Measurements from ENCODE around the gene CLNK. TPM values are rescaled to one million over a fixed set of nuclear protein-coding genes. Genes with fewer than 3 reads are reported as not detected.

Gene CLNK
- polyA plus RNA-seq, 3 donors, result not detected

- Mint-ChIP-seq H3K4me3 (no peak overlapping the region), H3K9me3 (peaks cover 0 to 5% (median 2%) of the 10 kb centered on the region in 7 donors), H3K27ac (no peak overlapping the region), H3K27me3 (ENCODE audit: low read depth in 3 of 3) (peaks cover 0 to 1% (median 0%) of the 10 kb centered on the region in 3 donors), H3K36me3 (no peaks in the 10 kb centered on the region), H3K4me1 (peaks cover 3% of the 10 kb centered on the region)
- Histone ChIP-seq H3K27me3 (ENCODE audit: control insufficient read depth in 2 of 2, insufficient read depth in 2 of 2, low read length in 2 of 2) (no peaks in the 10 kb centered on the region), H3K9me3 (replicated peaks in 1 of 2; ENCODE audit: control insufficient read depth in 1 of 2, insufficient read depth in 1 of 2, low read length in 2 of 2) (peaks cover 0 to 3% of the 10 kb centered on the region in 2 donors), H2AFZ (ENCODE audit: insufficient read depth, low read depth, low read length, poor library complexity, severe bottlenecking) (no peak overlapping the region), H3K4me3 (replicated peaks in 1 of 3; ENCODE audit: low read depth in 2 of 3, low read length in 3 of 3) (no peak overlapping the region), H4K20me1 (ENCODE audit: insufficient read depth, low read length) (no peaks in the 10 kb centered on the region), H3K9ac (ENCODE audit: insufficient read depth, low read length, poor library complexity, severe bottlenecking) (no peak overlapping the region), H3K79me2 (ENCODE audit: insufficient read depth, low read length) (no peaks in the 10 kb centered on the region), H3K27ac (ENCODE audit: low read depth in 1 of 2, low read length in 2 of 2) (no peak overlapping the region), H3K36me3 (replicated peaks in 1 of 2; ENCODE audit: control insufficient read depth in 1 of 2, insufficient read depth in 2 of 2, low read length in 2 of 2) (no peaks in the 10 kb centered on the region), H3K4me1 (ENCODE audit: control insufficient read depth in 1 of 2, insufficient read depth in 2 of 2, low read length in 2 of 2) (no peaks in the 10 kb centered on the region), H3K4me2 (replicated peaks; ENCODE audit: extremely low read depth, low read length, poor library complexity, severe bottlenecking) (no peak overlapping the region)
- intact Hi-C loops (cut with micrococcal nuclease), result no loop called here
- DNase-seq, result no peak
- TF ChIP-seq CTCF (IDR thresholded peaks at IDR 0.05), result no peak
These were observed 116.8 kb downstream of the CLNK start for GRCh38 chr4:10567766-10568165.

- no peak for TF ChIP-seq CTCF (IDR thresholded peaks at IDR 0.05)
- H3K79me2 ChIP-seq (ENCODE audit: insufficient read depth, low read length), result no peaks in the 10 kb centered on the region
- intact Hi-C loops (cut with micrococcal nuclease), result no loop called here
- Mint-ChIP-seq H3K9me3 (peaks cover 0 to 5% (median 2%) of the 10 kb centered on the region in 7 donors), H3K4me1 (peaks cover 3% of the 10 kb centered on the region), H3K27me3 (ENCODE audit: low read depth in 3 of 3) (peaks cover 0 to 4% (median 1%) of the 10 kb centered on the region in 3 donors), H3K27ac (no peak overlapping the region), H3K4me3 (no peak overlapping the region), H3K36me3 (no peaks in the 10 kb centered on the region)
- no peaks in the 10 kb centered on the region for H3K4me1 ChIP-seq (ENCODE audit: control insufficient read depth in 1 of 2, insufficient read depth in 2 of 2, low read length in 2 of 2)
- DNase-seq, result no peak
- no peaks in the 10 kb centered on the region for H3K36me3 ChIP-seq (replicated peaks in 1 of 2; ENCODE audit: control insufficient read depth in 1 of 2, insufficient read depth in 2 of 2, low read length in 2 of 2)
- no peak overlapping the region for H3K9ac ChIP-seq (ENCODE audit: insufficient read depth, low read length, poor library complexity, severe bottlenecking)
- H2AFZ ChIP-seq (ENCODE audit: insufficient read depth, low read depth, low read length, poor library complexity, severe bottlenecking), result no peak overlapping the region
- 96% methylated on average over 2 of the region's 5 CpGs for WGBS (ENCODE audit: insufficient coverage)
- H3K9me3 ChIP-seq (replicated peaks in 1 of 2; ENCODE audit: control insufficient read depth in 1 of 2, insufficient read depth in 1 of 2, low read length in 2 of 2), result peaks cover 0 to 3% of the 10 kb centered on the region in 2 donors
- H4K20me1 ChIP-seq (ENCODE audit: insufficient read depth, low read length), result no peaks in the 10 kb centered on the region
- H3K27me3 ChIP-seq (ENCODE audit: control insufficient read depth in 2 of 2, insufficient read depth in 2 of 2, low read length in 2 of 2), result no peaks in the 10 kb centered on the region
- no peak overlapping the region for H3K4me2 ChIP-seq (replicated peaks; ENCODE audit: extremely low read depth, low read length, poor library complexity, severe bottlenecking)
- no peak overlapping the region for H3K27ac ChIP-seq (ENCODE audit: low read depth in 1 of 2, low read length in 2 of 2)
- H3K4me3 ChIP-seq (replicated peaks in 1 of 3; ENCODE audit: low read depth in 2 of 3, low read length in 3 of 3), result no peak overlapping the region
These were observed 119.3 kb downstream of the CLNK start for GRCh38 chr4:10565166-10565780.
